ENCODE data around the gene ABHD15. TPM values are rescaled to one million over a fixed set of nuclear protein-coding genes. Genes with fewer than 3 reads are reported as not detected.

Gene ABHD15
- total RNA-seq, 4 donors from 2014 or later, result 5.4 to 12.6 (median 11.1) TPM

GRCh38 chr17:29557085-29557738 lies 9.6 kb downstream of the ABHD15 start:
- TF ChIP-seq POLR2A (IDR thresholded peaks at IDR 0.05), result no peak
- Histone ChIP-seq H3K36me3 (peaks cover 0 to 7% of the 10 kb centered on the region in 2 donors), H3K4me3 (no peak overlapping the region), H3K27ac (no peak overlapping the region), H3K9me3 (no peaks in the 10 kb centered on the region), H3K4me1 (peaks cover 0 to 13% (median 5%) of the 10 kb centered on the region in 3 donors), H3K27me3 (no peaks in the 10 kb centered on the region)
- 78% methylated on average over 1 of the region's 1 CpG; no CpG with 5 or more reads in 1 of the 2 donors for WGBS, 2 donors (ENCODE audit: low coverage in 1 of 2)
- ATAC-seq, result no peak

GRCh38 chr17:29555840-29556239 lies 11.0 kb downstream of the ABHD15 start:
- no peaks in the 10 kb centered on the region for H3K36me3 ChIP-seq
- H3K27me3 ChIP-seq, result no peaks in the 10 kb centered on the region
- TF ChIP-seq POLR2A (IDR thresholded peaks at IDR 0.05) (no peak), POLR2AphosphoS5 (IDR thresholded peaks at IDR 0.05) (no peak), EP300 (IDR thresholded peaks at IDR 0.05) (no peak), CTCF (IDR thresholded peaks at IDR 0.05) (no peak)
- WGBS, 2 donors (ENCODE audit: low coverage in 1 of 2), result 58 to 84% methylated on average over 2 to 3 of the region's 3 CpGs
- no peaks in the 10 kb centered on the region for H3K4me1 ChIP-seq
- no peak overlapping the region for H3K4me3 ChIP-seq
- H3K27ac ChIP-seq, result no peak overlapping the region
- H3K9me3 ChIP-seq, result no peaks in the 10 kb centered on the region
- ATAC-seq, result no peak

- H3K27me3 ChIP-seq, result no peaks in the 10 kb centered on the region
- H3K27ac ChIP-seq, result no peak overlapping the region
- no peak for ATAC-seq
- H3K4me3 ChIP-seq, result no peak overlapping the region
- TF ChIP-seq CTCF (IDR thresholded peaks at IDR 0.05), result no peak
- no peak for TF ChIP-seq POLR2A (IDR thresholded peaks at IDR 0.05)
- TF ChIP-seq POLR2AphosphoS5 (IDR thresholded peaks at IDR 0.05), result no peak
- no peak for TF ChIP-seq EP300 (IDR thresholded peaks at IDR 0.05)
- H3K36me3 ChIP-seq, result peaks cover 0 to 9% of the 10 kb centered on the region in 2 donors
- no peaks in the 10 kb centered on the region for H3K9me3 ChIP-seq
- WGBS, 2 donors (ENCODE audit: low coverage in 1 of 2), result 16% methylated on average over 5 of the region's 5 CpGs
- H3K4me1 ChIP-seq, result peaks cover 0 to 23% (median 5%) of the 10 kb centered on the region in 3 donors
These were observed 17.5 kb downstream of the ABHD15 start for GRCh38 chr17:29549177-29549923.

- ATAC-seq, result no peak
- no peaks in the 10 kb centered on the region for H3K27me3 ChIP-seq
- peaks cover 0 to 23% (median 5%) of the 10 kb centered on the region in 3 donors for H3K4me1 ChIP-seq
- peaks cover 4 to 34% of the 10 kb centered on the region in 2 donors for H3K36me3 ChIP-seq
- 80 to 100% methylated on average over 1 of the region's 1 CpG for WGBS, 2 donors (ENCODE audit: low coverage in 1 of 2)
- TF ChIP-seq CTCF (IDR thresholded peaks at IDR 0.05), result no peak
- TF ChIP-seq POLR2AphosphoS5 (IDR thresholded peaks at IDR 0.05), result no peak
- no peak for TF ChIP-seq EP300 (IDR thresholded peaks at IDR 0.05)
- TF ChIP-seq POLR2A (IDR thresholded peaks at IDR 0.05), result no peak
- no peak overlapping the region for H3K4me3 ChIP-seq
- H3K27ac ChIP-seq, result no peak overlapping the region
- no peaks in the 10 kb centered on the region for H3K9me3 ChIP-seq
These were observed 20.0 kb downstream of the ABHD15 start for GRCh38 chr17:29546830-29547229.

- peaks cover 0 to 23% (median 5%) of the 10 kb centered on the region in 3 donors for H3K4me1 ChIP-seq
- H3K27me3 ChIP-seq, result no peaks in the 10 kb centered on the region
- no peak for TF ChIP-seq POLR2A (IDR thresholded peaks at IDR 0.05)
- no peak for TF ChIP-seq POLR2AphosphoS5 (IDR thresholded peaks at IDR 0.05)
- TF ChIP-seq EP300 (IDR thresholded peaks at IDR 0.05), result no peak
- TF ChIP-seq CTCF (IDR thresholded peaks at IDR 0.05), result no peak
- no peak overlapping the region for H3K27ac ChIP-seq
- peaks cover 4 to 40% of the 10 kb centered on the region in 2 donors for H3K36me3 ChIP-seq
- no peaks in the 10 kb centered on the region for H3K9me3 ChIP-seq
- 62 to 79% methylated on average over 1 of the region's 1 CpG for WGBS, 2 donors (ENCODE audit: low coverage in 1 of 2)
- no peak for ATAC-seq
- no peak overlapping the region for H3K4me3 ChIP-seq
These were observed 20.8 kb downstream of the ABHD15 start for GRCh38 chr17:29546085-29546484.
